Kidney epithelial cell (primary cell): ENCODE data around the gene CD96. TPM values are rescaled to one million over a fixed set of nuclear protein-coding genes. Genes with fewer than 3 reads are reported as not detected.

Source experiments
- DNase-seq: peaks from one replicate; pipeline ENCODE4 v3.0.0-alpha.2; 2010; ENCODE audit warnings: low read depth
- H3K27me3 ChIP-seq: 2 replicates; pipeline ENCODE4 v1.6.0; 2011; ENCODE audit warnings: low read length; ENCODE audit not compliant: control insufficient read depth, insufficient read depth
- H3K36me3 ChIP-seq: 2 replicates; pipeline ENCODE4 v1.5.1; 2011; ENCODE audit warnings: low read length; ENCODE audit not compliant: control insufficient read depth, insufficient read depth
- H3K4me3 ChIP-seq: 2 replicates; pipeline ENCODE4 v1.5.1; 2011; ENCODE audit warnings: low read depth, mild to moderate bottlenecking, control low read depth, low read length
- CTCF ChIP-seq: IDR thresholded peaks from 2 replicates; pipeline ENCODE4 v1.5.1; 2011; ENCODE audit warnings: mild to moderate bottlenecking, moderate library complexity, low read length, control low read depth, inconsistent platforms; ENCODE audit not compliant: insufficient read depth, poor library complexity, severe bottlenecking
- total RNA-seq: library from RNA; depleted of rRNA; stranded (reverse); fragments of >200 nt; gene quantifications from 2 replicates; pipeline ENCODE4 v1.2.3, GENCODE V29; 2015

CD96 gene
- total RNA-seq, 1 donor from 2014 or later: not detected

GRCh38 chr3:111568355-111568754 is 26.4 kb downstream of the CD96 start:
- Histone ChIP-seq H3K27me3 (no peaks in the 10 kb centered on the region), H3K4me3 (no peak overlapping the region), H3K36me3 (no peaks in the 10 kb centered on the region)
- no peak for TF ChIP-seq CTCF
- DNase-seq: no peak

- no peak for DNase-seq
- H3K36me3 ChIP-seq: no peaks in the 10 kb centered on the region
- no peak for TF ChIP-seq CTCF
- H3K27me3 ChIP-seq: no peaks in the 10 kb centered on the region
- H3K4me3 ChIP-seq: no peak overlapping the region
Measured at GRCh38 chr3:111568911-111569310, 26.9 kb downstream of the CD96 start.

GRCh38 chr3:111570404-111571030 is 28.5 kb downstream of the CD96 start:
- no peak for TF ChIP-seq CTCF
- Histone ChIP-seq H3K36me3 (no peaks in the 10 kb centered on the region), H3K4me3 (no peak overlapping the region), H3K27me3 (no peaks in the 10 kb centered on the region)
- DNase-seq: no peak

- TF ChIP-seq CTCF: no peak
- DNase-seq: no peak
- Histone ChIP-seq H3K36me3 (no peaks in the 10 kb centered on the region), H3K27me3 (no peaks in the 10 kb centered on the region), H3K4me3 (no peak overlapping the region)
Measured at GRCh38 chr3:111571282-111571681, 29.3 kb downstream of the CD96 start.

GRCh38 chr3:111571907-111572460 is 30.0 kb downstream of the CD96 start:
- H3K4me3 ChIP-seq: no peak overlapping the region
- no peak for DNase-seq
- TF ChIP-seq CTCF: no peak
- H3K36me3 ChIP-seq: no peaks in the 10 kb centered on the region
- no peaks in the 10 kb centered on the region for H3K27me3 ChIP-seq

GRCh38 chr3:111577113-111577512 is 35.1 kb downstream of the CD96 start:
- H3K4me3 ChIP-seq: no peak overlapping the region
- H3K27me3 ChIP-seq: no peaks in the 10 kb centered on the region
- no peak for DNase-seq
- no peak for TF ChIP-seq CTCF
- no peaks in the 10 kb centered on the region for H3K36me3 ChIP-seq
